Measurements from ENCODE around the gene GFY.

The GFY gene

DNA sequence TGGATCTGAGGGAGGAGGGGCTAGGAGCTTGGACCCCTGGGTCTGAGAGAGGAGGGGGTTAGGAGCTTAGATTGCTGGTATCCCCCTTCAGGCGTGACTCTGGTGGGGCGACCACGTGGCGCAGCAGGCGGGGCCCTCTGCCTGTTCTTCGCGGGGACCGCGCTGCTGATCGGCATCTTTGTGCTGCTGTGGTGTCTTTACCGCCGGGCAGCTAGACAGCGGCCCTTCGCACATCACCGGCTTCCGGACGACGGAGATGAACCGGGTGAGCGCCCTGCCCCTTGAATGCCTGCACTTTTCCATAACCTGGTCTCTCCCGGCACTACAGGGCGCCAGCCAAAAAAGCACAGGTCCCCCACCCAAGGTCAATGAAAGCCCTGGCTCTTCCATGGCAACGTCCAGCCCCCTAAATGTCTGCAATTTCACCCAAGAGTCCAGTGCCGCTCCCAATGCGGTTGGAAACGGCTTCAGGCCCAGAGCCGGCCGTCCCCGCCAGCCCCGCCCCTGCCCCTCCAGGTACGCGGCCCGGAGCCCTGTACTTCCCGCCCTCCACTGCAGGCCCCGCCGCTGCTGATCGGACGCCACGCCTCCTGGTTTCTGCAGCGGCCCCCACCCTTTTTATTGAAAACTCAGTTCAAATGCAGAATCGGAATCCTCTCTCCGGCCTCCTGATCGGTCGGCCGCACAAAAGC, 2.8 kb downstream of the GFY start:
- in situ Hi-C loops (cut with MboI; ENCODE audit: low sequenced_read_pairs) = no loop called here

DNA sequence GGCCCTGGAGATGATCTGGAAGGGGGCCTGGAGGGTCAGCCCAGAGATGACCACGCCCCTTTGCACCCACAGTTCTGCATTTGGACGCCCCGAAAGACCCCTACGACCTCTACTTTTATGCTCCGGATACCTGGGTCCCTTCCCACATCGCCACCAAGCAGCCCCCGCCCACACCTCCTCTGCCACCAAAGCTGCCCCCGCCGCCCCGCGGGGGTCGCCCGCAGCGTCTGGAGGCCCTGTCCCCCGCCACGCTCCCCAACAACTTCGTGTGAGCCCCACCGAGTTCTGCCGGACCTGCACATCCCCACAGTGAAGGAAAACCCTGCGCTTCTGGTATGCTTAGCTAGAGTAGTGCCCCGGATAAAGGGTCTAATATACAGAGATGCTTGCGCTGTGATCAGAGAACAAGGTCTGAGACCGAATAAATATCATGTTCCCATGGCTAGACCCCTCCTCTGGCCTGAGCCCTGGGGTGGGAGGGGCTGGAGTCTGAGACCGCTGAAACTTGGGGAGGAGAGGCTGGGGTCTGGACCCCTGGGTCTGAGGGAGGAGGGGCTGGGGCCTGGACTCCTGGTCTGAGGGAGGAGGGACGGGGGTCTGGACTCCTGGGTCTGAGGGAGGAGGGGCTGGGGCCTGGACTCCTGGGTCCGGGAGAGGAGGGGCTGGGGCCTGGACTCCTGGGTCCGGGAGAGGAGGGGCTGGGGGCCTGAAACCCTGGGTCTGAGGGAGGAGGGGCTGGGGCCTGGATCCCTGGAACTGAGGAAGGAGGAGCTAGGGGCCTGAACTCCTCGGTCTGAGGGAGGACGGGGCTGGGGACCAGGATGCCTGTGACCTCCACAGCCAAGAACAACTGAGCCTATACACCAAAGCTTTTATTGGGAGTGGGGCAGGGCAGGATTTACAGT, 3.6 kb downstream of the GFY start:
- in situ Hi-C loops (cut with MboI; ENCODE audit: low sequenced_read_pairs) = no loop called here

DNA sequence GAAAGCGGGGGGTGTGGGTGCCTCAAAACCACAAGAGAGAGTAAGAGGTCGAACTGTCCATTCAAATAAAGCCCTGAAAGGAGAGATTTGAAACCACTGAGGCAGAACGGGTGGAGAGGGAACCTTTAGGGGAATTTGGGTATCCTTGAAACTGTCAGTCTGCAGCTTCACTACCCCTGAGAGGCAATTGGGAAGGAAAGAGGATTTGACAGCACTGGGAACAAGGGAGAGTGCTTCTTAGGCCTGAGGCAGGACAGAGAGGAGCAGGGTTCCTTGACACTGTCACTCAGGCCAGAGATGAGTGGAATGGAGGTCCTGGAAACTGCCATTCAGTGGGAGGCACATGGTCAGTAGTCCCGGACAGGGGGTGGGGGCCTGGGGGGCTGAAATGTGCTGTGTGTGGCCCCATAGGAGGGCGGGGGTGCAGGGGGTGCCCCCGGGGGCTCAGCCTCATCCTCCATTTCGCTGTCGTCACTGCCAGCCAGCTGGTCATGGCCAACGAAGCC, 5.0 kb downstream of the GFY start:
- in situ Hi-C loops (cut with MboI; ENCODE audit: low sequenced_read_pairs) = no loop called here

DNA sequence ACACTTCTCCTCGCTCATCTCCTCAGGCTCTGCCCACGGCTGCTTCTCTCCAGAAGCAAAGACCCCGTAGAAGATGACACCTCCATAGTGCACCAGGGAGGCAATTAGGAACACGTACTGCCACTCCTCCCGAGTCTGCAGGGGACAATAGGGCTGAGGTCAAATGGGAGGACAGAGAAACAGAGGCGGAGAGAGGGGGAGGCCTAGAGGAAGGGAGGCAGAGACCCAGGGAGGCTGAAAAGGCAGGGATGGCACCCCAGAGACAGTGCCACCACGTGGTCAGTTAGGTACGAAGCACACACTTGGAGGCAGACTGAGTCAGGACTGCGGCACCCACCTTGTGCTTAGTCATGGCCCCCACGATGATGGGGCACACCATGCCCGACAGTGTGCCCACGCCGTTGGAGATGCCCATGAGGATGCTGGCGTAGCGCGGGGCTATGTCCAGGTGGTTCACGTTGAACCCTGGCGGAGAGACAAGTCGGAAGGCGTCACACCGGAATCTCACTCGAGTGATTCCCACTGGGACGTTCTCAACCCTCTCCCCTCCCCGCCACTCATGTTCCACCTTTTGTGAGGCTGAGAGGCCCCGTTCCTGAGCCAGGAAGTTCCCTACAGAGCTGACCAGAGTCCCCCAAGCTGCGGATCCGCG, 5.6 kb downstream of the GFY start:
- in situ Hi-C loops (cut with MboI; ENCODE audit: low sequenced_read_pairs) = no loop called here

DNA sequence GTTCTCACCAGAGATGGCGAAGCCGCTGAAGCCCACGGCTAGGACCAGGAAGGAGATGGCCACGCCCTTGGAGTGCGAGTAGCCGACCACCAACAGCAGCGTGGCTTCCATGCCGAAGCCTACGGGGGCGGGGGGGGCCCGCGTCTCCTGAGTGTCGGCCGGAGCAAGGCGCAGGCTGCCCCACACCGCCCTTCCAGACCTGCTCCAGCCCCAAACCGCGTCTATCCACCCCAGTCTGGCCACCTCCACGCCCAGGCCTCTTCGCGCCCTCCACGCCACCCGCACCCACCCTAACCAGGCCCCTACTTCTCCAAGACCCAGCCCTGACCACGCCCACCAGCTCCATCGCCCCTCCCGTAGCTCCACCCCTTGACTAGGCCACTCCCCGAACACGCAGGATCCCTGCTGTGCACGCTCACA, 6.2 kb downstream of the GFY start:
- in situ Hi-C loops (cut with MboI; ENCODE audit: low sequenced_read_pairs) = no loop called here

DNA sequence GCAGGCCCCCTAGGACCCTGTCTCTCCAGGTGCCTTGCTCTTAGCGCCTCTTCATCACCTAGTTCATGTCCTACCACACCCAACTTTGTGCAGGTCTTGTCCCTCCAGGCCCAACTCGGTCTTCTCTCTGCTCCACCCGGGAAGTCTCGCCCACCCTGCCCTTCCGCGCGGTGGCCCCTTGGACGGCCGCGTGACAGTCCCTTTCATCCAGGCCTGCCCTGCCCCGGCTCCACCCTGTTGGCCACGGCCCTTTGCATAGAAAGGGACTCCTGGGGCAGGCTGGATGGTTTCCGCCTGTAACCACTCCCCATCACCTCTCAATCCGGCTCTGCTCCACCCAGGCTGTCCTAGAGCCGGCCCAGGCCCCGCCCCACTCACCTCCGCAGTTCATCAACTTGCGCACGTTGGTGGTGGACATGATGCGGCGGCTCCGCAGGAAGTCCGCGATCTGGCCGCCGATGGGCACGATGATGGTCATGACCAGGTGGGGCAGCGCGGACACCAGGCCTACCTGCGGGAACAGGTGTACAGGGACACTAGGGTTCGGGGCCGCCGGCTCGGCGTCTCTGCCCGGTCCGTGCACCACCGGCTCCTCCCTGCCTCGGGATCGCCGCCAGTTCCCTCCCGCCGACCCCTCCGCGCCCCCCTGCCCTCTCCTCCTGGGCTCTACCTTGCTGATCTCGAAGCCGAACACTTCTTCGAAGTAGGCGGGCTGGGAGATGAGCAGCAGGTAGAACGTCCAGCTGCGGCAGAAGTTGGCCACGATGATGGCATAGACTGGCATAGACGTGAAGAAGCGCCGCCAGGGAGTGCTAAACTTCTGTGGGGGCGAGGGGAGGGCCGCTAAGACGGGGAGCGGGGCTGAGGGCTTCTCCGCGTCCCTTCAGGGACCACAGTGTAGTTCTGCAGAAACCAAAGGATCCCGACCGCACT, 7.2 kb downstream of the GFY start:
- in situ Hi-C loops (cut with MboI; ENCODE audit: low sequenced_read_pairs) = no loop called here

DNA sequence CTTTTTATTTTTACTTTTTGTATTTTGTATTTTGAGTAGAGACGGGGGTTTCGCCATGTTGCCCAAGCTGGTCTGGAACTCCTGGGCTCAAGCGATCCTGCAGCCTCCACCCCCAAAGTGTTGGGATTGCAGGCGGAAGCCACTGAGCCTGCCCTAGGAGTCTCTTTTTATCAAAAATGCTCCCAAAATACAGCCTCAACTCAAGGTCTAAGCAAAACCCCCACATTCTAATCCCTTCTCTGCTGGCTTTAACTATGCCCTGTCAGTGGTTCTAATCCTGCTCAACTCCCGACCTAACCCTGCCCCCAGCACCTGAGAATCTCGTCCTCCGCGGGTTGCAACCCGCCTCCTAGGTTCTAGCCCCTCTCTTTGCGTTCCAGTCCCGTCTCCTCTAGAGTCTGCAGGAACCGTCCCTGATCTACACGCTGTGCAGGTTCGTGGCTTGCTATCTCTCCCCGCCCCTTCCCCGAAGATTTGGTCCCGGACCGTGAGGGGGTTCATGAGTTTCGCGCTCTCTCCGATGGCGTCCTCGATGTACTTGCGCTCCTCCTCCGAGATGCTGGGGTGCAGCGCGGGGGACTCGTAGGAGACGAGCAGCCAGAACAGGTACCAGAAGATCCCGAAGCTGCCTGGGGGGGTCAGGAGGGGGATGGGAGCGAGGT, 8.2 kb downstream of the GFY start:
- in situ Hi-C loops (cut with MboI; ENCODE audit: low sequenced_read_pairs) = no loop called here

DNA sequence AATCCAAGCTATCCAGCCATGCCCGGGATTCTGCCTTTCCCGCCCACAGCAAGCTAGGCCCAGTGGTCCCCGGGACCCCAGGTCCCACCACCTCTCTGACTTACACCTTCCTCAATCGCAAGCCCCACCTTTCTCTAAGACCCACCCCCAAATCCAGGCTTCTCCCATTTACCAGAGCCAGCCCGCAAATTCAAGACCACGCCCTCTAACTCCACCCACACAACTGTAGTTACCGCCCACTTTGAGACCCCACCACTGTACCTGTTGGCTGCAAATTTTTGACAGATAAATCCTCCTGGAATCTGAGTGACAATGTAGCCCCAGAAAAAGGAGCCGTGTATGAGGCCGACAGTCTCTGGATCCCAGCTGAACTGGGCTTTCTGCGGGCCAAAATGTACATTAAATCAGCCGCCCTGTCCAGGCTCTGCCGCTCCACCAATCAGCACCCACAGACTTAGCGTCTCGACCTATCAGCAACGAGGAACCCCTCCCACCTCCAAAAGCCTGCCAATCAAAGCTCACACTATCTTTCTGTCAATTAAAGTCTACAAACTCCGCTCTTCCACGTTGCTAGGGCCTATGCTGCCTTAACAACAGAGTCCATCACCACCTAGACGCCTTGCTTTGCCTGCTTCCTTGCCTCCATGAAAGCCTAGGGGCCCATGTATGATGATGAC, 9.9 kb downstream of the GFY start:
- in situ Hi-C loops (cut with MboI; ENCODE audit: low sequenced_read_pairs) = loop anchor here (5.0 kb wide), 1 partner anchor 43 kb away; no protein-coding TSS in a partner anchor

DNA sequence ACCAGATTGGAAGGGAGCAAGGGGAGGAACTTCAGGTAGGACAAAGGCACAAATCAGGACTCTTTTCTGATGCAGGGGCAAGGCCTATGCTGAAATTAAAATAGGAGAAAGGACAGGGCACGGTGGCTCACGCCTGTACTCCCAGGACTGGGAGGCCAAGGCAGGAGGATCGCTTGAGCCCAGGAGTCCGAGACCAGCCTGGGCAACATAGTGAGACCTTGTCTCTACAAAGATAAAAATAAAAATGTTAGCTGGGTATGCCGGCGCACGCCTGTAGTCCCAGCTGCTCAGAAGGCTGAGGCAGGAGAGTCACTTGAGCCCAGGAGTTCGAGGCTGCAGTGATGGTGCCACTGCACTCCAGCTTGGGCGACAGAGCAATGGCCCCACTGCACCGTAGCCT, 10.5 kb downstream of the GFY start:
- in situ Hi-C loops (cut with MboI; ENCODE audit: low sequenced_read_pairs) = loop anchor here (5.0 kb wide), 1 partner anchor 43 kb away; no protein-coding TSS in a partner anchor

DNA sequence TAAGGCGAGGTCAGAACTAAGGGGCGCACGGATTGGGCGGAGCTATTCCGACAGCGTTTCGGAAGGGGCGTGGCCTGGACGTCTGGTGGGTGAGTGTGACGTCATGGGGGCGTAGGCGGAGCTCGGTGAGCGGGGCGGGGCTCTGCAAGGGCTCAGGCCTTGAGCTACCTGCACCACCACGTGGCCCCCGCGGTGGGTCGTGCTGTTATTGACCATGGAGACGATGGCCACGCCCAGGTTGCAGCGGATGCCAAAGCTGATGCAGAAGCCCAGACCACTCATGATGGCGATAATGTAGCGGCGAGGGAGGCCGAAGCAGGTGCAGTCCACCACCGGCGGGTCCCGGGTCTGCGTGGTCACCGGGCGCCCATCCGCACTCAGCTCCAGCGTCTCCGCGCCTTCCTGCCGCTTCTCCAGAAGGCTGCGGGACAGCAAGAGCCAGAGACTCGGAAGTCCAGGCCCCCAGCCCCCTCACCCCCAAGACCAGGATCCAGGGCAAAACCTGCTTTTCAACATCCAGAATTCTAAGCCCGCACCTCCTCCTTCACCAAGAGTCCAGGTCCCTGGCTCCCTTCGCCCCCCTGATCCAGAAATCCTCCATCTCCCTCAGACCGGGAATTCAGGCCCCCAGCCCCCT, 11.3 kb downstream of the GFY start:
- in situ Hi-C loops (cut with MboI; ENCODE audit: low sequenced_read_pairs) = loop anchor here (5.0 kb wide), 1 partner anchor 44 kb away; no protein-coding TSS in a partner anchor

DNA sequence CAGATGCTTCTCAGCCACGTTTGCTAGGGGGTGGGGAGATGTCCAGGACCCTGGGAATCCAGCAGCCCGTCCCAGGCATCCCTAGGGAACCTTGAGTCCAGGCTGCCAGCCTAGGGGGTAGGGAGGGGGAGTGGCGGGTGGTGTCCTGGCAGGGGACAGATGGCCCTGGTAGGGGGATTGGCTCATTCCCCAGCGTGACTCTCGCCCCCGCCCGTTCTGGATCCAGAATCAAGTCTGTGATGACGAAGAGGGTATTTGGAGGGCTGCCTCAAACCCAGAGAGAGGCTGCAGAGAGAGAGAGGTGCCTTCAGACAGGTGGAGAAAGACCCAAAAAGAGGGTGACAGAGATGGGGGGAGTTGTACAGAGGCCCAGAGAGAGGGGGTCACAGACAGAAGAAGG, 12.0 kb downstream of the GFY start:
- in situ Hi-C loops (cut with MboI; ENCODE audit: low sequenced_read_pairs) = loop anchor here (5.0 kb wide), 1 partner anchor 45 kb away; no protein-coding TSS in a partner anchor

DNA sequence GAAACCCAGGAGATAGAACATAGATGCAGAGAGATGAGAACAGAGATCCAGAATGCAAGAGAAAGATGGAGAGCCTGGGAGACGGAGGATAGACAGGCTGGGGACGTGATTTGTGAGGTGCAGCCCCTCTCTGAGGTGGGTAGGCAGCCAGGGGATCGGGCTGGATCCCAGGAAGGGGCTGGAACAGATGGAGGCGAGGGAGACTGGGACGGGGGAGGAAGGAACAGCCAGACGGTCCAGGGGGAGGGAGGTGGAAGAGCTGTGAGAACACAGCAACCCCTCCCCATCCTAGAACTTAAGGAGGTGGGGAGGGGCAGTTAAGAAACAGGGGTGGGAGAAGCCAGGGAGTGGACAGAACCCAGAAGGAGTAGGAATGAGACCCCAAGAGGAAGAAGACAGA, 13.1 kb downstream of the GFY start:
- in situ Hi-C loops (cut with MboI; ENCODE audit: low sequenced_read_pairs) = loop anchor here (5.0 kb wide), 1 partner anchor 46 kb away; no protein-coding TSS in a partner anchor

DNA sequence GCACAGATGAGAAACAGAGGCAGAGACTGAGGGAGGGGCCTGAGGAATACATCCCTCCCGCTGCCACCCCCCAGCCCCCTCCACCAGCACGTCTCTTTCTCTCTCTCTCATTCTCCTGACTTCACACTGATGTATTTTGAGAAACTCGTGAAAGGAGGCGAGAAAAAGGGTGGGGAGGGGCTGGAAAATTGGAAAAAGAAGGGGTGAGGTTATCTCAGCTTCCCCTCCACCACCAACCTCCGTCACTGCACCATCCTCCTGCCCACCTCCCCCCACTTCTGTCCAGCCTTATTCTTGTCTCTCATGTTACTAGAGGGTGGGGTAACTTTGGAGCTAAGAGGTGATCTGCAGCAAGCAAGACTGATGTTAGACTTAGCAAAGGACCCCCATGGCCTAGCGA, 14.6 kb downstream of the GFY start:
- in situ Hi-C loops (cut with MboI; ENCODE audit: low sequenced_read_pairs) = loop anchor here (5.0 kb wide), 1 partner anchor 48 kb away; no protein-coding TSS in a partner anchor

DNA sequence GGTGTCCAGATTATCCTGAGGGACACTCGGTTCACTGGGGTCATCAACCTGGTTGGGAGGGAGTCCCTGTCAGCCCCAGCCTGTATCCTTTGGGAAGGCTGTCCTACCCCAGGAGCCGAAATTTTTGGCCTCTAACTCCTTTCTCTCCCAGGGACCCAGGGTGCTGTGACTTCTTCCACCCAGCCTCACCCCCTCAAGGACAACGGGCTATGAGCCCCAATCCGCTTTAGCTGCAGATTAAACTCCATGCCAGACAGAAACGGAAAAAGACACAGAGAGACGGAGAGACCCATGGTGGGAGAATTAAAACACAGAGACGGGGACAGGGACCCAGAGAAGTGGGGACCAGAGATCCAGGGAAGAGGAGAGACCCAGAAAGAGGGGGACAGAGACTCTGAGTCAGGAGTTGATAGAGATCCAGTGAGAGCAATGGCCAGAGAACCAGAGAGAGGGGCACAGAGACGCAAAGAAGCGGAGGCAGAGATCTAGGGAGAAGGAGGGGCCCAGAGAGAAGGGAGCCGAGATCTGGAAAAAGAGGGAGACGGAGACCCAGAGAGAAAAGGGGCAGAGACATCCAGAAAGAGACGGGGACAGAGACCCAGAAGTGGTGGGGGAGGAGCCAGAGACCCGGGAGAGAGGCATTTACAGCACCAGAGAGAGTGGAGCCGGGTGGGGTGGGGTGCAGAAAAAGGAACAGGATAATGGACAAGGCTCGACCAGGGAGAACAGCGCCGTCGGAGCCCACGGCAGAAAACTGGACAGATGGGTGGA, 15.4 kb downstream of the GFY start:
- in situ Hi-C loops (cut with MboI; ENCODE audit: low sequenced_read_pairs) = no loop called here

DNA sequence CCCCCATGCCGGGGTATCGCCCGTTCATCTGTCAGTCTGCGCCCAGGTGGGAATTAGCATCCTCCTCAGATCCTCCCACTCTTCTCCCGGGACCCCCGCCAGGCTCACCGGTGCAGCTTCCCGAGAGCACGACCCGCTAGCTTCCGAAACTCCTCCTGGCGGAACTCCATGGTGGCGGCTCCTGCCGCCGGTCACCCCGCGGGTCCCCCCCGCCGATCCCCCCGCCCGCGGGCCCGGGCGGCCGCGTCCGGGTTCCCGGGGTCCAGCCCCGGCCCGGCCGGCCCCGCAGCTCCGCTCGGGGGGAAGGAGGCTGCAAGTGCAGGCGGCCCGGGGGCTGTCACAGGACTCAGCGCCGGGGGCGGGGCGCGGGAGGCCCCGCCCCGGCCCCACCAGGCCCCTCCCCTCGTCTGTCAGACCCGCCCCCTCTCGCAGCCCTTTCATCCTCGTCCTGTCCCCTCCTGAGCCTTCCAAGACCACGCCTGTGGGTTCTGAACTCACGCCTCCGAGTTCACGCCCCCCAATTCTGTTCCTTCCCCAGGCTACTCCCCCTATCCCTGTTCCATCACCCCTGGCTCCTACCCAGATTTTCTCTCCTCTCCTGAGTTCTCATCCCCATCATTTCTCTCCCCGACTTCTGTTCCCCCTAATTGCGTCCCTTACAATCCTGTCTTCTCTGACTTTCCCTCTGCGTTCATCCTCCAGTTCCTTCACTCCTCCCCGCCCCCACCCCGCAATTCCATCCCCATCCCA, 16.2 kb downstream of the GFY start, which contains the start of gene SLC17A7:
SLC17A7 (minus strand) TSS at position 318 of the 750 bp plus-strand sequence; CDS start at position 170, 148 bp downstream.
- in situ Hi-C loops (cut with MboI; ENCODE audit: low sequenced_read_pairs) = no loop called here

DNA sequence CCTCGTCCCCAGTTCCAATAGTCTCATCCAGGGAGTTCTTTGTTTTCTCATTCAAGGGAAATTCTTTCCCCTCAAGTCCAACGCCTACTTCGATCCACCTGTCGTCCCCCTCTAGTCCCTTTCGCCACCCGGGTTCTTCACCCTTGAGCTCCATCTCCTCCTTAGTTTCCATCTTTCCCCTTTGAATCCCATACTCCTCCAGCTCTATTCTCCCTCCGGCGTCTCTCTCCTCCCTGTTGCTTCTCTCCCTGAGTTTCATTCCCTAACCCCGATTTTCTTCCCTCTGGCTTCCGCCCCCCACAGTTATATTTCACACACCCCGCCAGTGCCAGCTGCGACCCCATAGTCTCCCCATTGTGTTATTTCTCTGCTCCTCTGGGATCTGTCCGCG, 16.8 kb downstream of the GFY start:
- in situ Hi-C loops (cut with MboI; ENCODE audit: low sequenced_read_pairs) = no loop called here

DNA sequence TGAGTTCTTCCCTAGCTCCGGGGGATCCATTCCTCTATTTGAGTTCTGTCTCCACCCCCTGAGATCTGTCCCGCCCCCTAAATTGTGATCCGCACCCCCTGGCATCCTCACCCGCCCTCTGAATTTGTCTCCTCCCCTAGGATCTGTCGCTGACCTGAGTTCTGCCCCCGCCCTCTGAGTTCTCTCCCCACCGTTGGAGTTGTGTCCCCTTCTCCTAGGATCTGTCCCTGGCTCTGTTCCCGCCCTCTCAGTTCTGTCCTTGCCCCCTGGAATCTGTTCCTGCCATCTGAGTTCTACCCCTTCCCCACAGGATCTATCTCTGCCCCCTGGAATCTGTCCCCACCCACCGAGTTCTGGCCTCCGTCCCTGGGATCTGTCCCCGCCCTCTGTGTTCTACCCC, 17.2 kb downstream of the GFY start:
- in situ Hi-C loops (cut with MboI; ENCODE audit: low sequenced_read_pairs) = no loop called here
